Measurements from ENCODE around the gene ZNF567. TPM values are rescaled to one million over a fixed set of nuclear protein-coding genes. Genes with fewer than 3 reads are reported as not detected.

Gene ZNF567
- total RNA-seq, 1 donor = 8.2 TPM

GRCh38 chr19:36750066-36750691, 62.8 kb downstream of the ZNF567 start:
- H3K4me3 ChIP-seq (ENCODE audit: low read depth, low read length) = no peak overlapping the region
- DNase-seq (ENCODE audit: low read depth) = no peak
- no peak for TF ChIP-seq CTCF (IDR thresholded peaks at IDR 0.05; ENCODE audit: insufficient read depth, low read depth, low read length)

Other genes with a start within 250 kb of the ZNF567 start
- 8.4 and 11.2 TPM in 2 replicates for gene ZNF566, start 198.1 kb upstream of the ZNF567 start, total RNA-seq
- gene ZNF260, start 159.3 kb upstream of the ZNF567 start, total RNA-seq = 11.3 and 21.6 TPM in 2 replicates
- 7.7 and 14.2 TPM in 2 replicates for gene ZNF529, start 114.3 kb upstream of the ZNF567 start, total RNA-seq
- gene ZNF382, start 82.3 kb upstream of the ZNF567 start, total RNA-seq = 5.2 and 10.4 TPM in 2 replicates
- gene ZNF461, start 20.8 kb upstream of the ZNF567 start, total RNA-seq = 10.3 and 13.4 TPM in 2 replicates
- 3.2 and 3.9 TPM in 2 replicates for gene ZNF850, start 85.2 kb downstream of the ZNF567 start, total RNA-seq
- 4.5 and 10.4 TPM in 2 replicates for gene ZNF790, start 150.8 kb downstream of the ZNF567 start, total RNA-seq
- 2.3 and 6.0 TPM in 2 replicates for gene ZNF345, start 163.3 kb downstream of the ZNF567 start, total RNA-seq
- 2.6 and 3.5 TPM in 2 replicates for gene ZNF829, start 228.7 kb downstream of the ZNF567 start, total RNA-seq
- gene ZNF568, start 228.7 kb downstream of the ZNF567 start, total RNA-seq = 8.7 and 11.2 TPM in 2 replicates